ENCODE data around the gene KIAA1549. TPM values are rescaled to one million over a fixed set of nuclear protein-coding genes. Genes with fewer than 3 reads are reported as not detected.

KIAA1549 gene
- total and polyA plus RNA-seq, 11 donors, result 0.91 to 4.8 (median 2.0) TPM

- ATAC-seq, result no peak
- whole genome bisulfite sequencing, 4 donors, result 74 to 85% (median 79%) methylated on average over 1 of the region's 1 CpG
- intact Hi-C loops (cut with DNase I), result no loop called here
- Histone ChIP-seq H3K9me3 (peaks cover 0 to 7% (median 0%) of the 10 kb centered on the region in 12 donors), H3K4me1 (no peaks in the 10 kb centered on the region), H3K27ac (no peak overlapping the region), H3K36me3 (no peaks in the 10 kb centered on the region), H3K4me3 (no peak overlapping the region), H3K27me3 (no peaks in the 10 kb centered on the region)
- TF ChIP-seq POLR2A (IDR thresholded peaks at IDR 0.05), result no peak
- no peak for TF ChIP-seq CTCF (IDR thresholded peaks at IDR 0.05)
- no peak for DNase-seq
Measured at GRCh38 chr7:138804618-138805017, 176.6 kb downstream of the KIAA1549 start.

DNA sequence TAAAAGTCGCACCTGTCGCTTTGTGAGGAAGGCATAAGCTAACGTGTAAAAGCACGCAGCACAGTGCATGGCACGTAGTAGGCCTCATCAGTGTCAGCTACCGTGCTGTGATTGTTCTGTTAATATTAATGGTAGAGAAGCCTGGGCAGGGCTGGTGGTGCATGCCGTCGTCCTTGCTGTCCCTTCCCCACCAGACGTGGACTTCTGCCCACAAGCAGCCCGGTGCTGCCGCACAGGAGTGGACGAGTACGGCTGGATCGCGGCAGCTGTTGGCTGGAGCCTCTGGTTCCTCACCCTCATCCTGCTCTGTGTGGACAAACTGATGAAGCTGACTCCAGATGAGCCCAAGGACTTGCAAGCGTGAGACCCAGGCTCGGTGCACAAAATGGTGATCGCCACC, 178.5 kb downstream of the KIAA1549 start:
- H3K9me3 ChIP-seq, result peaks cover 0 to 5% (median 0%) of the 10 kb centered on the region in 12 donors
- no peak overlapping the region for H3K27ac ChIP-seq
- H3K36me3 ChIP-seq, result no peaks in the 10 kb centered on the region
- no peak for ATAC-seq
- DNase-seq, result no peak
- peaks cover 0 to 7% (median 3%) of the 10 kb centered on the region in 9 donors for H3K27me3 ChIP-seq
- no peak overlapping the region for H3K4me3 ChIP-seq
- intact Hi-C loops (cut with DNase I), result no loop called here
- TF ChIP-seq POLR2A (IDR thresholded peaks at IDR 0.05) (no peak), CTCF (IDR thresholded peaks at IDR 0.05) (no peak)
- H3K4me1 ChIP-seq, result no peaks in the 10 kb centered on the region
- WGBS, 4 donors, result 93 to 97% (median 95%) methylated on average over 16 to 18 of the region's 18 CpGs

DNA sequence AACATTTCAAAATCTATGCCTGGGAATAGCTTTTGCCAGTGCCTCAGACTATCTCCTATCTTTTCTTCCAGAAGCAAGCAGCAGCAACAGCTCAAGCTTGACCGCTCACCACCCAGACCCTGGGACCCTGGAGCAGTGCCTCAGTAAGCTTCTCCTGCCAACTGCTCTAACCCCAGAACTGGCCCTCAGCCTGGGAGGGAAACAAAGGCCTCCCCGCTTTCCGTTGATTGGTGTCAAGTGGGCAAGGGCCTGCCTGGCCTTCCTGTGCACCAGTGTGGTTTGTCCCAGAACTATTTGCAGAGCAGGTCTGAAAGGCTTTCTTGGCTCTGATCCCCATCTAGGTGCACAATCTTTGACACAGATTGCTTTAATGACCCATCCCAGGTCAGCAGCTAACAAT, 179.9 kb downstream of the KIAA1549 start:
- Histone ChIP-seq H3K9me3 (no peaks in the 10 kb centered on the region), H3K4me3 (no peak overlapping the region), H3K4me1 (no peaks in the 10 kb centered on the region), H3K36me3 (no peaks in the 10 kb centered on the region), H3K27ac (no peak overlapping the region), H3K27me3 (peaks cover 0 to 20% (median 3%) of the 10 kb centered on the region in 9 donors)
- TF ChIP-seq POLR2A (IDR thresholded peaks at IDR 0.05), result no peak
- no peak for TF ChIP-seq CTCF (IDR thresholded peaks at IDR 0.05)
- ATAC-seq (no peak), DNase-seq (no peak)
- intact Hi-C loops (cut with DNase I), result no loop called here
- 92 to 94% (median 93%) methylated on average over 3 of the region's 3 CpGs for whole genome bisulfite sequencing, 4 donors

DNA sequence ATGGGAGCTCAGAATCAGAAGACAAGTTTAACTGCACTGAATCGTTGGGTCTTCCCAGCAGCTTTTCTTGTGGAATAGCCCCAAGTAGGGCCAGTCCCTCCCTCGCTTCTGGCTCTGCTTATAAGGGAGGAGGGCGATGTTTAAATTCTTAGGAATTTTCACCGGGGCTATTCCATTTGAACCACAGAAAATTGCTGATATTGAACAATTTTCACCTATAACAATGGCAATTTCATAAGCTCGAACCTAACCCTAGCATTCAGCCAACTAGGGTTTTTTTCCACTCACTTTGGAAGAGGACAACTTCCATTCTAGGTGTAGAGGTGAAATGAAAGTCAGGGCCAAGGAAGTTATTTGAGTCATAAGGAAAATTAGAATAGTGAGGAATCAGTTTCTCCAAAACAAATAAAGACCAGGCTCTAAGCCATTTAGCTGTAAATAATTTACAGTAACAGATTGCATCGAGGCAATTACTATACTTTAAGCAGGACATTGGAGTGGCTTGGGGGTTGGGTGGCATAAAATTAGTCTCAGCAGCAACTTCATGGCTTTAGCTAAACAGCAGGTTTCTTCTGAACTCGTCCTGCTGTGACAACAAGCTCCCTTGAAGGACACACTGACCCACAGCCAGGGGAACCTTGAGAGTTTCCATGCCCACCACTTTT, 181.7 kb downstream of the KIAA1549 start:
- Histone ChIP-seq H3K9me3 (no peaks in the 10 kb centered on the region), H3K4me1 (no peaks in the 10 kb centered on the region), H3K27ac (no peak overlapping the region), H3K4me3 (no peak overlapping the region), H3K36me3 (no peaks in the 10 kb centered on the region), H3K27me3 (peaks cover 0 to 21% (median 3%) of the 10 kb centered on the region in 9 donors)
- WGBS, 4 donors, result 78 to 83% (median 81%) methylated on average over 7 of the region's 7 CpGs
- TF ChIP-seq POLR2A (IDR thresholded peaks at IDR 0.05) (no peak), CTCF (IDR thresholded peaks at IDR 0.05) (no peak)
- ATAC-seq, result no peak
- no peak for DNase-seq
- intact Hi-C loops (cut with DNase I), result no loop called here
